ENCODE measurements around the gene NOS1AP.

The NOS1AP gene

DNA sequence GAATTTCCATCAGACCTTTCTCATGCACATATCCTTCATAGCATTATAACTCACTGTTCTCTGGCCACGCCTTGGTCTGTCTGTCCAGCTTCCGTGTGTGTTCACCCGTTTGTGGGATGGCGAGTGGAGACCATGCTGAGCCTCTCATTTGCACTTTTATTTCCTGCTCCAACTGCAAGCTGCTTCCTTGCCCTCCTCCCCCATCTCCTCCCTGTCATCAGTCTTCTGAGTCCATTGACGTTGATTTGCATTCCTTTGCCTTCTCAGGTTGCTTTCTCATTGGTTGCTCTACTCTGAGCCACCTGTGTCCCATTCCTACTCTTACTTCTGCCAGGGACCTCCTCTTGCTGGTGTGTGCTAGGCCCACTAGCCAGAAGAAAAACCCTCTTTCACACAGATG lies 146.4 kb downstream of the NOS1AP start:
- no peak for DNase-seq (ENCODE audit: low read depth in 1 of 2, low spot score in 1 of 2)

DNA sequence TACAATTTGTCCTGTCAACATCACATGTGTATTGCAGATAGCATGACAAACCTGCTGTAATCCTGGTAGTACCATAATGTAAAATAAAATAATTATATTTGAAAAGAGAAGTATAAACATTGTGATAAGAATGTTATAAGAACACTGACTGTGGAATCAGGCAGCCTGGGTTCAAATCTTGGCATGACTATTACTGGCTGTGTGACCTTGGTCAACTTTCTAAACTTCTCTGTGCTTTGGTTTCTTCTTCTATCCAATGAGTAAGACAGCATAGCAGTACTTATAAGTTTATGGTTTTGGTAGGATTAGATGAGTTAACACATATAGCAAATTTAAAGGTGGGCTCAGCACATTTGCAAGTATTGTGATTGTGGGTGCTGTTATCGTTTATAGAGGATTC lies 147.1 kb downstream of the NOS1AP start:
- no peak for DNase-seq (ENCODE audit: low read depth in 1 of 2, low spot score in 1 of 2)

DNA sequence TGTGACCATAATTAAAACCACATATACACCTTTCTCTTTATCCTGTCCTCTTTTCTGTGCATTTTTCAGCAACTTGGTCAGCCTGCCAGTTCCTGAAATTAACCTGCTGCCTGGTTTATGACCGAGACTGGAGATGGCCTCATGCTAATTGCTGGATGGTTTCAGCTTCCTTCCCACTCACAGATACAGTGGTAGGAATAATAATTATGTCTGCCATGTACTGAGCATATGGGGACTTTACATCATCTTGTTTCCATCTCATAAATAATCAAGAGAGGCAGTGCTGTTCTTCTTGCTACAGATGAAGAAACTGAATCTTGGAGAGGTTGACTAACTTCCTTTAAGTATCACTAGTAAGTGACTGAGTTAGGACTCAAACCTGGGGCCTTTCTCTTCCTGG lies 148.2 kb downstream of the NOS1AP start:
- DNase-seq (ENCODE audit: low read depth in 1 of 2, low spot score in 1 of 2): no peak

DNA sequence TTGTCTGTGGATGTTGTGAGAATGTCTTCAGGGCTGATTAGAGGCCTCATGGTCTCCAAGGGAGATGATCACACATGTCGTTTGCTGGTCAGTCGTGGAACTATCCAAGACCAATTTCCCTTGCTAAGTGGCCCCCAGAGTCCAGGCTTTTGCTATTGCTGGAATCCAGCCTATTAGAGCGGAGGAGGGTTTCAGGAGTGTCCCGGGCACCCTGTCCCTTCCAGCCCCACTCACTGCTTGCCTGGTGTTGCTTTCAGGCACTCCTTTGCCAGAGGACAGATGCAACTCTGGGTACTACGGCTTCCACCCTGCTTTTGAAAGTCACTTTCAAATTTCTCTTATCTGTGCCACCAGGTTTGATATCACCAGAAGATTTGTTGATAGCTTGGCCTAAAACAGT lies 149.1 kb downstream of the NOS1AP start:
- no peak for DNase-seq (ENCODE audit: low read depth in 1 of 2, low spot score in 1 of 2)

DNA sequence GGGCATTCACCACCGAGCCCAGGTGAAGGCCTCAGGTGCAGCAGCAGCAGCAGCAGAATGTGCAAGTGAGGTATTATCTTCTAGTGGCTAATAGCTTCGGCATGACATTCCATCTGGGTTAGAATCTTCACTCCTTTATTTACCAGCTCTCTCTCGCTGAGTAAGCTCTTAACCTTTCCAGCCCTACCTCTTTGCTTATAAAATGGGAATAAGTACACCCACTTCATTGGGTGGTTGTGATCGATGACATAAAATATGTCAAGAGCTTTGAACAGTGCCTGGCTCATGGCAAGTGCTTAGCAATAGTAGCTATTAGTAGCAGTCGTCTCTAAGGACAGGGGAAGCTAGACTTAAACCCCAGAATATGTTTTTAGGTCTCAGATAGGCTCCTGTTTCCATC lies 149.5 kb downstream of the NOS1AP start:
- DNase-seq (ENCODE audit: low read depth in 1 of 2, low spot score in 1 of 2): no peak

DNA sequence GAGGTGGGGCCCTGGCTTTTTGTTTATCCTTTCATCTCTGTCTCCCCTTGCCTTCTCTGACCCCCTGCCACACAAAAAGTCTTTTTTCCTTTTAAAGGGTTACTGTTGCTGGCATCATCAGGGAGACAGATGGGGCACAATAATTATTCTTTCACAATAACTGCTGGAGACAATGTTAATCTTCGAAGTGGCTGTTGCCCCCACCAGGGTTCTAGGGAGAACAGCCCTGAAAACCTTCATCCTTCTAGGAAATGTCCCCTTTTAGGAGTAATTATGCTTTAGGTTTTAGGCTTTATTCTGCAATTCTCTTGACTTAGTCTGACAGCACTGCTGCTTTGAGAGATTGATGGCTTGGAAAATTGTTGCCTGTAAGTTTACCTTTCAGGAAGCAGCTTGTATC lies 150.0 kb downstream of the NOS1AP start:
- no peak for DNase-seq (ENCODE audit: low read depth in 1 of 2, low spot score in 1 of 2)

DNA sequence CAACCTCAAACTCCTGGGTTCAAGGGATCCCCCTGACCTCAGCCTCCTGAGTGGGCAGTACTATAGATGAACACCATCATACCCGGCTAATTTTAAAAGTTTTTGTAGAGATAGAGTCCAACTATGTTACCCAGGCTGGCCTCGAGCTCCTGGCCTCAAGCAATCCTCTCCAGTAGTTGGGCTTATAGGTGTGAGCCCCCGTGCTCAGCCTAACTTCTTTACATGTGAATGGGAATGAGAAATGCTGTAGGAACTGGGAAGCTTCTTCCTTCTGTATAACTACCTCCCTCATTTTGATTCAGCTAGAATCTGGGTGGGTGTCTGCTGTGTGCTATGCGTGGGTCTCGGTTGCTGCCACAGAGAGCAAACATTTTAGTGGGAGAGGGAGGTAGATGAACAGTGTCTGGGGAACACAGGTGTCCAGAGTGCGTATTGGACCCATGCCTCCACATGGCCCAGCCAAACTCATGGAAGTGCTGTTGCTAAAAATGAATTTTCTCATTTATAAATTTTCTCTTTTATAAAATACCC lies 150.6 kb downstream of the NOS1AP start:
- DNase-seq (ENCODE audit: low read depth in 1 of 2, low spot score in 1 of 2): no peak

DNA sequence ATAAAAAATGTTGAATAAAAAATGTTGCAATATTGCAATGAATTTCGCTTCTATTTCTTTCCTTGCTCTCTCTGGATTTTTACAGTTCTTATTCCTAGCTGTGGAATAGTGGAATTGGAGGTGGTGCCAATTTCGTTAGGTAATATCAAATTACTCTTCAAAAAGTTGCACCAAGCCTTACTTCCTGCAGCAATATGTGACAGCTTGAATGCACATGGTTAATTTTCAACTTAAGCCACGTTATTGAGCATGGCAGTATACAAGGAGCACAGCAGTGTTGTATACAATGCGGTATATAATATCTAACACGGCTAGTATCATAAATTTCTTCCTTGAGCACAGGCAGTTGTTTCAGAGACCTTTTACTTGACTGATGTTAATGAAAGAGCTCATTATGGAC lies 152.5 kb downstream of the NOS1AP start:
- no peak for DNase-seq (ENCODE audit: low read depth in 1 of 2, low spot score in 1 of 2)

DNA sequence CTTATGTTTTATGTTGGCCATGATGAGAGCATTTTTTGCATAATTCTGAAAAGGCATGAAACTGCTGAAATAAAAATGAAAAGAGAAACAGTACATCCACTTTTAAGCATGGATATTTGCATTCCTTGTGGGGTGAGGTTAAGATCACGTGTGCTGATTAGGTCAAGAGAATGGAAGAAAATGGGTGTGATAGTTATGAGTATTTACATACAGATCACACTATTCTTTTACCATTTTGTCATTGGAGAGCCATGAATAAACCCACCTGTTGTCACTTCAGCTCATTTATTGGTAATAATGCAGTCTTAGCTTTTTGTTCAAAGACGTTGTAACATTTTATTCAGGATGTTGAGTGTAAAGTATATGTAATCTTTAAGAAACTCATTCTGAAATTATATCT lies 153.2 kb downstream of the NOS1AP start:
- no peak for DNase-seq (ENCODE audit: low read depth in 1 of 2, low spot score in 1 of 2)

DNA sequence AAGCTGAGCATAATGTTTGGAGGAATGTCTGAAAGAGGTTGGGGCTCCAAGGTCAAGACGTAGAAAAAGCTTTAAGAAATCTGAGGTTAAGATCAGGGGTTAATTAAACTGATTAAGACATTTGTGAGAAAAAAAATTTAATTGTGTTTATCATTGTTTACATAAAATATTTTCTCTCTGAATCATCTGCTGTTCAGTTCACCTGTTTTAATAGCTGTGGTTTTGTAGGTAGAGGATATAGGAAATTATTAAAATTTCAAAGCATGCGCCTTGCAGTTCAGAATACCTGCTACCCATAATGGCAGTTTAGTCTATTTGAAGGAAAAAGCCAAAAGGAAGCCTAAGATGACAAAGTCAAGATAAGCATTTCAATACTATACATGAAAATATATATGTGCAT lies 154.0 kb downstream of the NOS1AP start:
- DNase-seq (ENCODE audit: low read depth in 1 of 2, low spot score in 1 of 2): no peak

DNA sequence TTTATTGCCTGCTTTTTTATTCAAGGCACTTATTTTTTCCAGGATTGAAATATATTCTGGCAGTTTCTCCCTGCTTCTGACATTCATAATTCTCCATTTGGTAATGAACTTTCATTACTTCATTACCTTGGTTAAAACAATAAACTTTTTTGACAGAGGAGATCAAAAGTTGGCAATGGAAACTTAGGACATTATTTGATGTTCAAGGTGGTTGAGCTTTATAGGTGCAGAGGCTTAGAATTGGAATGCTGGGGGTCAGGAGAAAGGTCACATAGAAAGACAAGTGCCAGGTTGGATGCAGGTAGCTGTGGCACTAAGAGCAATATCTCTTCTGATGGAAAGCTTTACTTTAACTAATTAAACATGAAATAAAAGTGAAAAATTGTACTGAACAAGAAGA lies 154.8 kb downstream of the NOS1AP start:
- DNase-seq (ENCODE audit: low read depth in 1 of 2, low spot score in 1 of 2): no peak

DNA sequence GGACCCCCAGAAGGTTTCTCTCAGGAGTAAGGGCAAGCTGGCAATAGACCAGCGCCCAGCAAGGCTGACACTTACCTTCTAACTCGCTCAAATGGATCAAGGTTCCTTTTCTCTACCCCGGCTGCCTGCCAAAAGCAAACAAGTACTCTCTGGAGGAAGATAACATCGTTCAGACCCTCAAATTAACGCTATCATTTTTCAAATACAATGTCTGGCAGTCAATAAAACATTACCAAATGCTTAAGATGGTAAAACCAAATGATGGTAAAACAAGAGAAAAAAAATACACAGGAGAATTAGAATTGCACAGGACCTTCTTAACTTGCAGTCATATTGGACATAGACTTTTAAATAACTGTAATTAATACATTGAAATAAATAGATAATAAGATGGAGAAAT lies 159.1 kb downstream of the NOS1AP start:
- no peak for DNase-seq (ENCODE audit: low read depth in 1 of 2, low spot score in 1 of 2)

DNA sequence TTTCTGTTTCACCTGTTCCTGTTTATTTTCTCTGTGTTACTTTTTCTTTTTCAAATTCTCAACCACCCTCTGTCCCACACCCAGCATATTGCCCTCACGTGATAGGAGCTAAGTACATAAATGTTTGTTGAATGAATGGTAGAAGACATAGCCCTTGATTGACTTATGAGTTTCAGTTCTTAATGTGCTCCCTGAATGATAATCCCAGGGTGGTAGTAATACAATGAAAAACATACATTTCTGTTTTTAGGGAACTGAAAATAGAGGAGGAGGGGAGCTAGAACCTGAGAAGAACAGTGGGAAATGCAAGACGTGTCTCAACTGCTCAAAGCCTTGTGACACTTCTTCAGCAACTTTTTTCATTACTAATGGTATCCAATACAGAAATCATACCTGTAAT lies 160.1 kb downstream of the NOS1AP start:
- no peak for DNase-seq (ENCODE audit: low read depth in 1 of 2, low spot score in 1 of 2)

DNA sequence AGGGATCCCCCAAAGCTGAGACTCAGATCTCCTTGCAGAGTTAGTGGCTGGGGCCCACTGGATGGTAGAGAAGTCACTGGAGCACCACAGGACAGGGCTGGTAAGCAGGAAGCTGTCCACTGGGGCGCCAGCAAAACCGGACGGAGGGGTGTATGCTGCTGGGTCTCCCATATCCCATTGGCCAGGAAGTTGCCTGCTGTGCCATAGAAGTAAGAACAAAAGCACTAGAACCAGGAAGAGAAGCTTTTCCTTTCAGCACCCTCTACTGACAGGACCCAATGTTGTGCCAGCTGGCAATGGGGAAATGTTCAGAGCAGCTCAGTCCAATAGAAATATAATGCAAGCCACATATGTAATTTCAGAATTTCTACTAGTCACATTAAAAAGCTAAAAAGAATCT lies 160.6 kb downstream of the NOS1AP start:
- DNase-seq (ENCODE audit: low read depth in 1 of 2, low spot score in 1 of 2): no peak

DNA sequence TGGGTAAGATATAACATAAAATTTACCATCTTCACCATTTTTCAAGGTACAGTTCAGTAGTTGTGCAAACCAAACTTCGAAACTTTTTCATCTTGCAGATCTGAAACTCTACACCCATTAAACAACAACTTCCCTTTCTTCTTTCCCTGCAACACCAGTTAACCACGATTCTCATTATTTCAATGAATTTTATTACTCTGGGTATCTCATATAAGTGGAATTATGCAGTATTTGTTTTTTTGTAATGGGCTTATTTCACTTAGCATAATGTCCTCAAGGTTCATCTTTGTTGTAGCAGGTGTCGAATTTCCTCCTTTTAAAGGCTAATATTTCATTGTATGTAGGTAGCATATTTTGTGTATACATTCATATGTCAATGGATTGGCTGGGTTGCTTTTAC lies 161.0 kb downstream of the NOS1AP start:
- no peak for DNase-seq (ENCODE audit: low read depth in 1 of 2, low spot score in 1 of 2)

DNA sequence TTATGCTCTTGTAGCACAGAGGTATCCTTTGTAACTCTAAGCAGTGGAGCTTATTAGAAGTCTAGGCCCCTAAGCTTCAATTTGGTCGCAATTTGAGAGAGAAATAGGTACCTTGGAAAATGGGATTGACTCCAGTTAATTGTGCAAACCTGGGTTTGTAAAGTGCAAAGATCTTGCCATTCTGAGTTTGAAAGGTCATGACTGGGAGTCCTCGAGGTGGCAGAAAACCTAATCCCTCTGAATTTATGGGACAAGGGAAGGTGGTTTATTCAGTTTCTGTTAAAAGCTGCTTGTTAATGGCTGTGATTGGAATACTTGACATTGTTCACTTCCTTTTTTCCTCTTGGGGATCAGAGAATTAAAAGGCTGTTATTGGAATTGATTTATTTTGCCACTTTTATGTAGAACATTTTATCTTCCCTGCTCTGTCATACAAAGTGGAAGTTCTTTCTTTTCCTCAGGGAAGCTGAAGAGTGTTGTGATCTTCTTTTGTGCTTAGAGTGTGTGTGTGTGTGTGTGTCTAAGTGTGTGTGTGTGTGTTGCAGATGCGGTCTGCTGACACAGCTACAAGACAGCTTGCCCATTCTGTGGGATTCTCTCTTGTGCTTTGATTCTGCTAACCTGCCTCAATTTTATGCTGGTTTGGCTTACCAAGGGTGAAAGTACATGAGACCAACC lies 162.7 kb downstream of the NOS1AP start:
- DNase-seq (ENCODE audit: low read depth in 1 of 2, low spot score in 1 of 2): no peak

DNA sequence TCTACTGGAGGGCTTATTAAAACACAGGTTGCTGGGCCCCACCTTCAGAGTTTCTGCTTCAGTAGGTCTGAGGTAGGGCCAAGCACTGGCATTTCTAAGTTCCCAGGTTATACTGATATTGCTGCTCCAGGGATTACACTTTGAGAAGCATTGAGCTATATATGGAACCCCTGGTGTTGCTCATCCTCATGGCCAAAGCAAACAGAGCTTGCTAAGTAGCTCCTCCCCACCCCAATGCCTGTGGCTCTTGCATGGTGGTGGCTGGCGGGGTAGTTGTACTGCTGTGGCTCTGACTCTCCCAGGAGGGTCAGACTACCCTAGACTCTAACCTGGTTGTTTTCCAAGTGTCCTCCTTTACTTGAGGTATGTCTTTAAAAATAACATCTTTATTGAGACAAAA lies 163.6 kb downstream of the NOS1AP start:
- no peak for DNase-seq (ENCODE audit: low read depth in 1 of 2, low spot score in 1 of 2)

DNA sequence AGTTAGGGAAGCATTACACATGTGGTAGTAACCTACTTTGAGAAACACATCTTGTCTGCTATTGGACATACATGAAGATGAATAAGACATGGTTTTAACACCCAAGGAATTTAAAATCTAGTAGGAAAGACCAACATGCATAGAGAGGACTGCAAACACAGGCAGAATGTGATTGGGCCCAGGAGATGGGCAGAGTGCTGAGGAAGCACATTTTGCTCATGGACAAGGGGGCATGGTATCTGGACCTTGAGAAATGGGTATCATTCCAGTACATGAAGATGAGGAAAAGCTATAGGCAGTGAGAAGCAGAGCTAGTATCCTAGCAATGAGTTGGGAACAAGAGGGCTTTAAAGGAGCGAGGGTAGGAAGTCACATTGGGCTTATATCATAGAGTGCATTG lies 164.4 kb downstream of the NOS1AP start:
- no peak for DNase-seq (ENCODE audit: low read depth in 1 of 2, low spot score in 1 of 2)

DNA sequence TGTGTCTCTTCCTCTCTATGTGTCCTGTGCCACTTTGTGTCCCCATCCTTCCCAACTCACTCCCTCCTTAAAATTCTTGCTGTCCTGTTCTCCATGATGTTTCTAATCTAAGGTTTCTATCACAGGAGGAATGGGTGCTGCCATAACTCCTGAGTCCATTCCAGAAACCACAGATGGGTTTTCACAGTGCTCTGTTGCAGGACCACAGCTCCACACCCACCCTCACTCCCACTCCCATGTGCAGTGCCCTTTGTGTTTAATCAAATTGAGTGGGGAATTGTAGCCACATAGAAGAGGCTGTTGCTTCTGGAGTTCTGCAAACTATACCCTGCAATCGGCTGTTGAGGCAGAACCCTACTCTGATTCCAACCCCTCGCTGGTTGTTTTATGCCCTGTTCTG lies 165.1 kb downstream of the NOS1AP start:
- DNase-seq (ENCODE audit: low read depth in 1 of 2, low spot score in 1 of 2): no peak

DNA sequence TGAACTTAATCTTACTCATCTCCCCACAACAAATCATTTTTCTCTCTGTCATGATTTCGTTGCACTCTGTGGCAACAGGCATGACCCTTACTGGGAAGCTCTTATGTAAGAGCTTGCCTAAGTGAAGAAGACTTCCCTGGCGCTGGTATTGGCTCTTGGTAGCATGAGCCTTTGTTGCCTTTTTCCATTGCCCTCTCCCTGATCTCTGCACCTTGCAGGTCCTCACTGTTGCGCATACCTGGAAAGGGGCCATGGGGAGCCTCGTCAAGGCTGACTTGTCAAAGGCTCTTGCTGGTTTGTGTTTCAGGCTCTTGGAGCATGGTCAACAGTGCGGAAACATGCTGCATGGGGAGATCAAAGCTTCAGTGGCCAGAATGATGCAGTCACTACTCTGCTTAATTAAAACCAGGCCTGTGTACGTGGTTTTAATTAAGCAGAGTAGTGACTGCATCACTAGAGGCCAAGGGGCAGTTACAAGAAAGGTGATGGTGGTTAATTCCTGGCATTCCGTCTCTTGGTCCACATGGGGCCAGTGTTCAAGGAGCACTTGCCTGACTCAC lies 165.8 kb downstream of the NOS1AP start:
- DNase-seq (ENCODE audit: low read depth in 1 of 2, low spot score in 1 of 2): no peak

DNA sequence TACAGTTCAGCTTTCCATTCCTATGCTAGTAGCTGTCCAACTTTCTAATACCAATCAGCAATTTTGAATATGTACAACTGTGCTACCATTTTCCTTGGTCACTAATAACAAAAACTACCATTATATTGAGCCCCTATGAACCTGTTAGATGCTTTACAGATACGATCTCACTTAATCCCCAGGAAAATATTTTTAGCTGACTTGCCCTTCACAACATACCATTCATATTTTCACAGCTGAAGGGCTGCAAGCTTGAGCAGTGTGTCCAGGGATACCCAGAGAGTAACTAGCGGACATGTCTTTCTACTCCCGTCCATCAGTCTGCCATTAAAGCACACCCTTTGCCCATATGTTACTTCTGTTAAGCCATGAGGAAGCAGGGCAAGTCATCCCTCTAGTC lies 166.7 kb downstream of the NOS1AP start:
- DNase-seq (ENCODE audit: low read depth in 1 of 2, low spot score in 1 of 2): no peak

DNA sequence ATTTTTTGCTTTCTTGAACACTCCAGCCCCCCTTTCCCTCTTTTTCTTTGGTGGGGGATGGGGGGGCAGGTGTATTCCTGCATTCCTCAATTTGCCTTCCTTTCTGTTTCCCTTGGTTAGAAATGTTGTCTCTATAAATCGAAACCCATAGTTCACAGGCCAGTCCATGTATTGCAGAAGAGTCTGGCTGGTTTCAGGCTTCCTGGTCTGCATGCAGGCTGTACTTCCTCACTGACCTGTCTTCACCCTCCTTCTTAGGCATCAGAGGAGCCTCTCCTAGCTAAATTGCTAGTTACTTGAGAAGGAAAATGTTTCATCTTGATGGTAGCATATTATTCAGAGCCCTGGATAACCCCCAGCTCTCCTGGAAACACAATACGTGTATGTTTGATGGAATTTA lies 167.1 kb downstream of the NOS1AP start:
- DNase-seq (ENCODE audit: low read depth in 1 of 2, low spot score in 1 of 2): no peak

DNA sequence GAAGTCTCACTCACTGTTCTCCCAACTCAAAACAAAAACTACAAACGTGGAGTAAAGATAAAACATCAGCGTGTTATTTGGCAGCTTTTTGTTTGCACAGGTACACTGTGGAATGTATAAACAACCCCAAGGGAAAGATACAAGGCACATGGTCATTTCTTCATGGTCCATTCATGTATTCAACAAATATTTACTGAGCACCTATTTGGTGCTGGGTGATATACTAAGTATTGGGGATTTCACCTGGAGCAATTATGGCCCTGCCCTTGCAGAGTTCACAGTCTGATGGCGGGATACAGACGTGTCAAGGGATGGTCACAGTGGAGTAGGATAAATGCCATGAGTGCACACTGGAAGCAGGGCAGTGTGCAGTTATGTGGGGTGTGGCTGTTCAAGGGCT lies 171.1 kb downstream of the NOS1AP start:
- DNase-seq (ENCODE audit: low read depth in 1 of 2, low spot score in 1 of 2): no peak
